HepG2 (cell line): Measurements from ENCODE around the gene ABCA2. TPM values are rescaled to one million over a fixed set of nuclear protein-coding genes. Genes with fewer than 3 reads are reported as not detected.
A peak's percentile ranks its signal among the peaks of the same experiment; 100 is the strongest.

Experiments used
- ARNTL ChIP-seq: sonication (generic); formaldehyde crosslinking; IDR thresholded peaks from 2 replicates; pipeline ENCODE4 v1.4.0; 2020; ENCODE audit warnings: mild to moderate bottlenecking, missing genetic modification reagents
- CBX2 ChIP-seq, 2 experiments: fragments of 200-600 bp in 1 of 2; sonication (generic); formaldehyde crosslinking in 1 of 2; IDR thresholded peaks; 2 replicates each; pipeline versions ENCODE4 v1.7.0 to v1.8.1; 2018 to 2022; ENCODE audit warnings: low read depth in 2 of 2, low read length in 1 of 2, mild to moderate bottlenecking in 1 of 2, missing genetic modification reagents in 1 of 2
- FOXO1 ChIP-seq: sonication (generic); formaldehyde crosslinking; IDR thresholded peaks from 2 replicates; pipeline ENCODE4 v1.4.0; 2020; ENCODE audit warnings: missing genetic modification reagents
- HNF1B ChIP-seq: sonication (generic); formaldehyde crosslinking; IDR thresholded peaks from 2 replicates; pipeline ENCODE4 v1.5.1; 2020; ENCODE audit warnings: mild to moderate bottlenecking, moderate library complexity, missing genetic modification reagents
- HNRNPUL1 ChIP-seq: fragments of 200-400 bp; formaldehyde crosslinking; IDR thresholded peaks from 2 replicates; pipeline ENCODE4 v1.6.1; 2017; ENCODE audit warnings: low read depth, mild to moderate bottlenecking, low read length, moderate library complexity
- IRF2 ChIP-seq: IDR thresholded peaks from 2 replicates; pipeline ENCODE4 v1.6.1; 2018; ENCODE audit warnings: missing genetic modification reagents, missing compliant biosample characterization
- JUND ChIP-seq: sonication (generic); formaldehyde crosslinking; IDR thresholded peaks from 2 replicates; pipeline ENCODE4 v1.8.0; 2022; ENCODE audit warnings: mild to moderate bottlenecking, missing genetic modification reagents
- KDM6A ChIP-seq: IDR thresholded peaks from 2 replicates; pipeline ENCODE4 v1.6.1; 2016; ENCODE audit warnings: low read depth
- XRCC5 ChIP-seq: fragments of 200-400 bp; formaldehyde crosslinking; optimal IDR thresholded peaks from 2 replicates; pipeline ENCODE3; 2017; ENCODE audit warnings: mild to moderate bottlenecking, low read length
- ZSCAN20 ChIP-seq: sonication (generic); formaldehyde crosslinking; IDR thresholded peaks from 2 replicates; pipeline ENCODE4 v1.4.0; 2020; ENCODE audit warnings: missing genetic modification reagents, mild to moderate bottlenecking, borderline replicate concordance
- ZUFSP ChIP-seq: sonication (generic); formaldehyde crosslinking; IDR thresholded peaks from 2 replicates; pipeline ENCODE4 v1.9.0; 2021; ENCODE audit warnings: missing genetic modification reagents, mild to moderate bottlenecking, borderline replicate concordance
- polyA plus RNA-seq, 8 experiments: library from polyadenylated mRNA; depleted of rRNA in 3 of 8; stranded (reverse) in 7 of 8; unstranded in 1 of 8; fragments of >200 nt; fragmentation: Illumina TruSeq in 4 of 8; extraction: Trizol in 4 of 8; gene quantifications; 2 replicates each; pipeline versions ENCODE4 v1.2.1 to v1.2.3, GENCODE V29; 2011 to 2016; ENCODE audit warnings: low read depth in 4 of 8, missing spikeins in 1 of 8, mixed read lengths in 1 of 8; ENCODE audit not compliant: insufficient read depth in 1 of 8
- total RNA-seq, 5 experiments: library from RNA; depleted of rRNA; stranded (reverse); fragments of >200 nt; fragmentation: Illumina TruSeq; extraction: Trizol; gene quantifications; 2 replicates each; pipeline ENCODE4 v1.2.3, GENCODE V29; 2016; ENCODE audit warnings: low read depth in 1 of 5
- TF ChIP-seq, protein P1 (sequence below): sonication (generic); formaldehyde crosslinking; IDR thresholded peaks from 2 replicates; pipeline ENCODE4 v1.4.0; 2020; ENCODE audit warnings: missing genetic modification reagents
- TF ChIP-seq, protein P2 (sequence below): IDR thresholded peaks from 2 replicates; pipeline ENCODE4 v1.6.1; 2012; ENCODE audit warnings: low read length, improper control_type of control experiment
- TF ChIP-seq, protein P3 (sequence below): sonication (generic); formaldehyde crosslinking; IDR thresholded peaks from 2 replicates; pipeline ENCODE4 v1.4.0; 2020; ENCODE audit warnings: missing genetic modification reagents

The ABCA2 gene
- total and polyA plus RNA-seq, 2 of the 13 experiments (the other 11 are each of a cell fraction or from before 2014, with no cell fraction given), result 2.9 to 19.2 TPM

DNA sequence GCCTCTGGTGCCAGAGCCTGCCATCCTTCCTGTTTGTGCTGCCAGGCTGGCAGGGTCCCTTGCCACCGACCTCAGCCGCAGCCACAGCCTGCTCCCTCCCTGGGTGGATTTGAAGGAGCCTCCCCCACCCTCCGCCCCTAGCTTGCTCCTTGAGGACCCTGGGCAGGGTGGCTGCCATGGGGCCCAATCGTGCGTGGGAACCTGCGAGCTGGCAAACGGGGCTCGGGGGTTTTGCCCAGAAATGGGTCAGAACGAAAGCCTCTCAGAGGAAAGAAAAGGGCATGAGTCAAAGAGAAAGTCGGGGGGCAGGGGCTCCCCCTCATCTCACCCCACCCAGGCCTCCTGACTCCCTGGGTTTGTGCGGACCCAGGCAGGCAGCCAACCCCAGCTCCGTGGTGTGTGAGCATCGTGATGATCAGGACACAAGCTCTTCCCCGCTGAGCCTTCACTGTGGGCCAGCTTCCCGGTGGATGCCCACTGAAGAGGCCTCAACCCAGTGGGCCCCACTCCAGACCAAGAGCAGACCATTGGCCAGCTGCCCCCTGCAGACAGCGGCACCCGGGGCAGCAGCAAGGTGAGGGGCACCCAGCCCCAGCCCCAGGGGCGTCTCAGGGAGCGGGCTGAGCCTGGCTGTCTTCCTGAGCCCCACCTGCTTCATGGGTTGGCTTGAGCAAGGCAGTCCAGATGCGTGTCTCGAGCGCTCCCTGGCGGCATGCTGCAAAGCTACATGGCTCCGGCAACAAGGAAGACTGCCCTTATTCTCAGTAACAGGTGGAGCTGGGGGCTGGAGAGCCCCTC lies 6.9 kb upstream of the ABCA2 start (continued):
- TF ChIP-seq HNRNPUL1, result no peak
- 0 out of 2 replicates have a peak, but pooled peaks have one; percentile 53 for TF ChIP-seq IRF2 (CRISPR knock-in tag)
- TF ChIP-seq, protein P1, sequence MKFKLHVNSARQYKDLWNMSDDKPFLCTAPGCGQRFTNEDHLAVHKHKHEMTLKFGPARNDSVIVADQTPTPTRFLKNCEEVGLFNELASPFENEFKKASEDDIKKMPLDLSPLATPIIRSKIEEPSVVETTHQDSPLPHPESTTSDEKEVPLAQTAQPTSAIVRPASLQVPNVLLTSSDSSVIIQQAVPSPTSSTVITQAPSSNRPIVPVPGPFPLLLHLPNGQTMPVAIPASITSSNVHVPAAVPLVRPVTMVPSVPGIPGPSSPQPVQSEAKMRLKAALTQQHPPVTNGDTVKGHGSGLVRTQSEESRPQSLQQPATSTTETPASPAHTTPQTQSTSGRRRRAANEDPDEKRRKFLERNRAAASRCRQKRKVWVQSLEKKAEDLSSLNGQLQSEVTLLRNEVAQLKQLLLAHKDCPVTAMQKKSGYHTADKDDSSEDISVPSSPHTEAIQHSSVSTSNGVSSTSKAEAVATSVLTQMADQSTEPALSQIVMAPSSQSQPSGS (CRISPR knock-in tag), result peak; percentile 59; the same call in 1 of the 2 replicates
- peak; percentile 84 for TF ChIP-seq XRCC5
- TF ChIP-seq HNF1B (CRISPR knock-in tag), result peak; percentile 60; the same call in 1 of the 2 replicates
- no peak for TF ChIP-seq ZUFSP (CRISPR knock-in tag)
- no peak for TF ChIP-seq JUND (CRISPR knock-in tag)
- TF ChIP-seq CBX2 (IDR thresholded peaks at IDR 0.05; ENCODE audit: low read depth, low read length), result no peak
- no peak for TF ChIP-seq CBX2 (CRISPR knock-in tag; IDR thresholded peaks at IDR 0.05; ENCODE audit: low read depth)
- TF ChIP-seq, protein P2, sequence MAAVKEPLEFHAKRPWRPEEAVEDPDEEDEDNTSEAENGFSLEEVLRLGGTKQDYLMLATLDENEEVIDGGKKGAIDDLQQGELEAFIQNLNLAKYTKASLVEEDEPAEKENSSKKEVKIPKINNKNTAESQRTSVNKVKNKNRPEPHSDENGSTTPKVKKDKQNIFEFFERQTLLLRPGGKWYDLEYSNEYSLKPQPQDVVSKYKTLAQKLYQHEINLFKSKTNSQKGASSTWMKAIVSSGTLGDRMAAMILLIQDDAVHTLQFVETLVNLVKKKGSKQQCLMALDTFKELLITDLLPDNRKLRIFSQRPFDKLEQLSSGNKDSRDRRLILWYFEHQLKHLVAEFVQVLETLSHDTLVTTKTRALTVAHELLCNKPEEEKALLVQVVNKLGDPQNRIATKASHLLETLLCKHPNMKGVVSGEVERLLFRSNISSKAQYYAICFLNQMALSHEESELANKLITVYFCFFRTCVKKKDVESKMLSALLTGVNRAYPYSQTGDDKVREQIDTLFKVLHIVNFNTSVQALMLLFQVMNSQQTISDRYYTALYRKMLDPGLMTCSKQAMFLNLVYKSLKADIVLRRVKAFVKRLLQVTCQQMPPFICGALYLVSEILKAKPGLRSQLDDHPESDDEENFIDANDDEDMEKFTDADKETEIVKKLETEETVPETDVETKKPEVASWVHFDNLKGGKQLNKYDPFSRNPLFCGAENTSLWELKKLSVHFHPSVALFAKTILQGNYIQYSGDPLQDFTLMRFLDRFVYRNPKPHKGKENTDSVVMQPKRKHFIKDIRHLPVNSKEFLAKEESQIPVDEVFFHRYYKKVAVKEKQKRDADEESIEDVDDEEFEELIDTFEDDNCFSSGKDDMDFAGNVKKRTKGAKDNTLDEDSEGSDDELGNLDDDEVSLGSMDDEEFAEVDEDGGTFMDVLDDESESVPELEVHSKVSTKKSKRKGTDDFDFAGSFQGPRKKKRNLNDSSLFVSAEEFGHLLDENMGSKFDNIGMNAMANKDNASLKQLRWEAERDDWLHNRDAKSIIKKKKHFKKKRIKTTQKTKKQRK, result no peak
- TF ChIP-seq FOXO1 (CRISPR knock-in tag), result no peak
- TF ChIP-seq, protein P3, sequence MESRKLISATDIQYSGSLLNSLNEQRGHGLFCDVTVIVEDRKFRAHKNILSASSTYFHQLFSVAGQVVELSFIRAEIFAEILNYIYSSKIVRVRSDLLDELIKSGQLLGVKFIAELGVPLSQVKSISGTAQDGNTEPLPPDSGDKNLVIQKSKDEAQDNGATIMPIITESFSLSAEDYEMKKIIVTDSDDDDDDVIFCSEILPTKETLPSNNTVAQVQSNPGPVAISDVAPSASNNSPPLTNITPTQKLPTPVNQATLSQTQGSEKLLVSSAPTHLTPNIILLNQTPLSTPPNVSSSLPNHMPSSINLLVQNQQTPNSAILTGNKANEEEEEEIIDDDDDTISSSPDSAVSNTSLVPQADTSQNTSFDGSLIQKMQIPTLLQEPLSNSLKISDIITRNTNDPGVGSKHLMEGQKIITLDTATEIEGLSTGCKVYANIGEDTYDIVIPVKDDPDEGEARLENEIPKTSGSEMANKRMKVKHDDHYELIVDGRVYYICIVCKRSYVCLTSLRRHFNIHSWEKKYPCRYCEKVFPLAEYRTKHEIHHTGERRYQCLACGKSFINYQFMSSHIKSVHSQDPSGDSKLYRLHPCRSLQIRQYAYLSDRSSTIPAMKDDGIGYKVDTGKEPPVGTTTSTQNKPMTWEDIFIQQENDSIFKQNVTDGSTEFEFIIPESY (CRISPR knock-in tag), result no peak; the same call in 1 of the 2 replicates
- TF ChIP-seq ARNTL (CRISPR knock-in tag), result no peak
- TF ChIP-seq ZSCAN20, result no peak
- no peak for TF ChIP-seq KDM6A (CRISPR knock-in tag)
